ENCODE measurements around the gene SIL1.
"Not testable (repeated sequence)": the region's sequence is repeated elsewhere in the genome, so short reads cannot be mapped to it uniquely, and the experiment has no call there.

The SIL1 gene

GRCh38 chr5:139197710-139198669 lies at the start of gene SIL1:
Gene SIL1, minus strand, starts transcription at chr5:139198368. Its CDS starts 70,525 bp downstream, at chr5:139127843.
- Histone ChIP-seq H3K4me3 (peak within 1 kb of the TSS; percentile 57), H3K36me3 (replicated peaks) (no peaks in the 10 kb centered on the region), H3K4me1 (peaks cover 4% of the 10 kb centered on the region), H3K9me3 (no peaks in the 10 kb centered on the region), H3K27me3 (ENCODE audit: low read depth) (no peaks in the 10 kb centered on the region)
- in situ Hi-C loops (cut with MboI; ENCODE audit: low sequenced_read_pairs), result no loop called here
- DNase-seq (ENCODE audit: low spot score in 2 of 2), result peak; percentile 93 to 99

- Histone ChIP-seq H3K27me3 (ENCODE audit: low read depth) (no peaks in the 10 kb centered on the region; the same call in 1 of the 2 replicates), H3K4me3 (no peak overlapping the region), H3K36me3 (replicated peaks) (no peaks in the 10 kb centered on the region), H3K9me3 (no peaks in the 10 kb centered on the region), H3K4me1 (peaks cover 10% of the 10 kb centered on the region)
- no peak for DNase-seq (ENCODE audit: low spot score in 2 of 2)
- in situ Hi-C loops (cut with MboI; ENCODE audit: low sequenced_read_pairs), result no loop called here
Measured at GRCh38 chr5:139246394-139246793, 48.2 kb upstream of the SIL1 start.

- no peaks in the 10 kb centered on the region; the same call in 1 of the 2 replicates for H3K27me3 ChIP-seq (ENCODE audit: low read depth)
- peaks cover 10% of the 10 kb centered on the region for H3K4me1 ChIP-seq
- no peak for DNase-seq (ENCODE audit: low spot score in 2 of 2)
- no peak overlapping the region for H3K4me3 ChIP-seq
- no peaks in the 10 kb centered on the region for H3K9me3 ChIP-seq
- in situ Hi-C loops (cut with MboI; ENCODE audit: low sequenced_read_pairs), result no loop called here
- no peaks in the 10 kb centered on the region for H3K36me3 ChIP-seq (replicated peaks)
Measured at GRCh38 chr5:139245637-139246339, 47.6 kb upstream of the SIL1 start.

GRCh38 chr5:139243425-139243970 lies 45.3 kb upstream of the SIL1 start:
- no peak for DNase-seq (ENCODE audit: low spot score in 2 of 2)
- in situ Hi-C loops (cut with MboI; ENCODE audit: low sequenced_read_pairs), result no loop called here
- H3K9me3 ChIP-seq, result no peaks in the 10 kb centered on the region

GRCh38 chr5:139241139-139241538 lies 43.0 kb upstream of the SIL1 start:
- no peak overlapping the region for H3K4me3 ChIP-seq
- peaks cover 3% of the 10 kb centered on the region for H3K27me3 ChIP-seq (ENCODE audit: low read depth)
- in situ Hi-C loops (cut with MboI; ENCODE audit: low sequenced_read_pairs), result no loop called here
- DNase-seq (ENCODE audit: low spot score in 2 of 2), result no peak
- H3K9me3 ChIP-seq, result no peaks in the 10 kb centered on the region
- no peaks in the 10 kb centered on the region for H3K36me3 ChIP-seq (replicated peaks)
- no peaks in the 10 kb centered on the region for H3K4me1 ChIP-seq

More at GRCh38 chr5:139243425-139243970, 45.3 kb upstream of the SIL1 start:
- H3K36me3 ChIP-seq (replicated peaks), result no peaks in the 10 kb centered on the region
- H3K4me1 ChIP-seq, result 0 out of 2 replicates have a peak, but pooled peaks cover 4% of the 10 kb centered on the region
- peaks cover 3% of the 10 kb centered on the region for H3K27me3 ChIP-seq (ENCODE audit: low read depth)
- H3K4me3 ChIP-seq, result no peak overlapping the region

- H3K4me3 ChIP-seq, result no peak overlapping the region
- in situ Hi-C loops (cut with MboI; ENCODE audit: low sequenced_read_pairs), result no loop called here
- H3K4me1 ChIP-seq, result no peaks in the 10 kb centered on the region
- peaks cover 3% of the 10 kb centered on the region; the same call in 1 of the 2 replicates for H3K27me3 ChIP-seq (ENCODE audit: low read depth)
- DNase-seq (ENCODE audit: low spot score in 2 of 2), result no peak
- no peaks in the 10 kb centered on the region for H3K36me3 ChIP-seq (replicated peaks)
- H3K9me3 ChIP-seq, result no peaks in the 10 kb centered on the region
Measured at GRCh38 chr5:139236479-139236878, 38.3 kb upstream of the SIL1 start.

GRCh38 chr5:139232147-139232724 lies 34.1 kb upstream of the SIL1 start:
- H3K27me3 ChIP-seq (ENCODE audit: low read depth), result no peaks in the 10 kb centered on the region
- no peak for DNase-seq (ENCODE audit: low spot score in 2 of 2)
- H3K4me3 ChIP-seq, result no peak overlapping the region
- no peaks in the 10 kb centered on the region for H3K36me3 ChIP-seq (replicated peaks)
- H3K9me3 ChIP-seq, result no peaks in the 10 kb centered on the region
- no peaks in the 10 kb centered on the region for H3K4me1 ChIP-seq
- in situ Hi-C loops (cut with MboI; ENCODE audit: low sequenced_read_pairs), result no loop called here

GRCh38 chr5:139228201-139228803 lies 30.1 kb upstream of the SIL1 start:
- Histone ChIP-seq H3K9me3 (no peaks in the 10 kb centered on the region), H3K27me3 (ENCODE audit: low read depth) (no peaks in the 10 kb centered on the region), H3K4me1 (no peaks in the 10 kb centered on the region), H3K4me3 (no peak overlapping the region), H3K36me3 (replicated peaks) (no peaks in the 10 kb centered on the region)
- in situ Hi-C loops (cut with MboI; ENCODE audit: low sequenced_read_pairs), result no loop called here
- DNase-seq (ENCODE audit: low spot score in 2 of 2), result no peak

GRCh38 chr5:139226131-139226530 lies 28.0 kb upstream of the SIL1 start:
- in situ Hi-C loops (cut with MboI; ENCODE audit: low sequenced_read_pairs), result no loop called here
- H3K4me3 ChIP-seq, result no peak overlapping the region

GRCh38 chr5:139223481-139223880 lies 25.3 kb upstream of the SIL1 start:
- DNase-seq (ENCODE audit: low spot score in 2 of 2), result no peak
- H3K4me1 ChIP-seq, result no peaks in the 10 kb centered on the region
- H3K36me3 ChIP-seq (replicated peaks), result no peaks in the 10 kb centered on the region
- H3K9me3 ChIP-seq, result no peaks in the 10 kb centered on the region
- in situ Hi-C loops (cut with MboI; ENCODE audit: low sequenced_read_pairs), result no loop called here
- H3K4me3 ChIP-seq, result no peak overlapping the region
- no peaks in the 10 kb centered on the region for H3K27me3 ChIP-seq (ENCODE audit: low read depth)

More at GRCh38 chr5:139226131-139226530, 28.0 kb upstream of the SIL1 start:
- H3K36me3 ChIP-seq (replicated peaks), result no peaks in the 10 kb centered on the region
- H3K4me1 ChIP-seq, result no peaks in the 10 kb centered on the region
- no peaks in the 10 kb centered on the region for H3K9me3 ChIP-seq
- no peaks in the 10 kb centered on the region for H3K27me3 ChIP-seq (ENCODE audit: low read depth)
- no peak for DNase-seq (ENCODE audit: low spot score in 2 of 2)

GRCh38 chr5:139222346-139222745 lies 24.2 kb upstream of the SIL1 start:
- H3K4me3 ChIP-seq, result no peak overlapping the region
- H3K9me3 ChIP-seq, result no peaks in the 10 kb centered on the region
- no peak for DNase-seq (ENCODE audit: low spot score in 2 of 2)
- H3K4me1 ChIP-seq, result no peaks in the 10 kb centered on the region
- H3K36me3 ChIP-seq (replicated peaks), result no peaks in the 10 kb centered on the region
- in situ Hi-C loops (cut with MboI; ENCODE audit: low sequenced_read_pairs), result no loop called here
- no peaks in the 10 kb centered on the region for H3K27me3 ChIP-seq (ENCODE audit: low read depth)

GRCh38 chr5:139218038-139218437 lies 19.9 kb upstream of the SIL1 start:
- DNase-seq (ENCODE audit: low spot score in 2 of 2); H3K36me3 ChIP-seq (replicated peaks); H3K27me3 ChIP-seq (ENCODE audit: low read depth); H3K4me3 ChIP-seq; H3K9me3 ChIP-seq; H3K4me1 ChIP-seq; in situ Hi-C loops (cut with MboI; ENCODE audit: low sequenced_read_pairs): not testable (repeated sequence)

All from HAP-1 (cell line).